Measurements from ENCODE around the gene KLHL36. TPM values are rescaled to one million over a fixed set of nuclear protein-coding genes. Genes with fewer than 3 reads are reported as not detected.

The KLHL36 gene
- polyA plus RNA-seq, 1 of the 3 experiments (the other 2 are of a cell fraction), result 39.8 TPM

DNA sequence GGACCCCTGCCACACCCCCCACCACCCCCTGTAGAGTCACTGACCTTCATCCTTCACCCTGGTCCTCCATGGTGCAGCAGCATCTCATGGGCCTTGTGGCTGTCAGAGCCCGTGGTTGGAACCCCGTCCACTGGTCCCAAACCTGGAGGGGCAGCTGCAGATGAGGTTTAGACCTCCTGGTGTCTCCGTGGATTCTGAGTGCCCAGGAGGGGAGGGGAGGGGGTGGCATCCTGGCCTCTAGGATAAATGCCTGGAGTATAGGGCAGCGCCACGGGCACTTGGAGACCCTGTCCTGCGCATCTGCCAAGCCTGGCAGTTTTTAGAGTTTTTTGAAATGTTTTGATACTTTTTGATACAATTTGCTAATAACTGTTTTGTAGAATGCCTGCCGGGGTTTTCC, 17.5 kb downstream of the KLHL36 start:
- no peak for TF ChIP-seq NFIC (IDR thresholded peaks at IDR 0.05; ENCODE audit: borderline replicate concordance)
- TF ChIP-seq, protein P1, sequence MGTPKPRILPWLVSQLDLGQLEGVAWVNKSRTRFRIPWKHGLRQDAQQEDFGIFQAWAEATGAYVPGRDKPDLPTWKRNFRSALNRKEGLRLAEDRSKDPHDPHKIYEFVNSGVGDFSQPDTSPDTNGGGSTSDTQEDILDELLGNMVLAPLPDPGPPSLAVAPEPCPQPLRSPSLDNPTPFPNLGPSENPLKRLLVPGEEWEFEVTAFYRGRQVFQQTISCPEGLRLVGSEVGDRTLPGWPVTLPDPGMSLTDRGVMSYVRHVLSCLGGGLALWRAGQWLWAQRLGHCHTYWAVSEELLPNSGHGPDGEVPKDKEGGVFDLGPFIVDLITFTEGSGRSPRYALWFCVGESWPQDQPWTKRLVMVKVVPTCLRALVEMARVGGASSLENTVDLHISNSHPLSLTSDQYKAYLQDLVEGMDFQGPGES (IDR thresholded peaks at IDR 0.05; ENCODE audit: low read depth, low read length), result no peak
- TF ChIP-seq RXRA (IDR thresholded peaks at IDR 0.05; ENCODE audit: borderline replicate concordance, low read depth), result no peak
- TF ChIP-seq TCF12 (IDR thresholded peaks at IDR 0.05), result no peak
- no peak for TF ChIP-seq FOXJ3 (CRISPR knock-in tag; IDR thresholded peaks at IDR 0.05)
- TF ChIP-seq TAF1 (IDR thresholded peaks at IDR 0.05; ENCODE audit: borderline replicate concordance, low read depth, low read length), result no peak
- TF ChIP-seq, protein P2, sequence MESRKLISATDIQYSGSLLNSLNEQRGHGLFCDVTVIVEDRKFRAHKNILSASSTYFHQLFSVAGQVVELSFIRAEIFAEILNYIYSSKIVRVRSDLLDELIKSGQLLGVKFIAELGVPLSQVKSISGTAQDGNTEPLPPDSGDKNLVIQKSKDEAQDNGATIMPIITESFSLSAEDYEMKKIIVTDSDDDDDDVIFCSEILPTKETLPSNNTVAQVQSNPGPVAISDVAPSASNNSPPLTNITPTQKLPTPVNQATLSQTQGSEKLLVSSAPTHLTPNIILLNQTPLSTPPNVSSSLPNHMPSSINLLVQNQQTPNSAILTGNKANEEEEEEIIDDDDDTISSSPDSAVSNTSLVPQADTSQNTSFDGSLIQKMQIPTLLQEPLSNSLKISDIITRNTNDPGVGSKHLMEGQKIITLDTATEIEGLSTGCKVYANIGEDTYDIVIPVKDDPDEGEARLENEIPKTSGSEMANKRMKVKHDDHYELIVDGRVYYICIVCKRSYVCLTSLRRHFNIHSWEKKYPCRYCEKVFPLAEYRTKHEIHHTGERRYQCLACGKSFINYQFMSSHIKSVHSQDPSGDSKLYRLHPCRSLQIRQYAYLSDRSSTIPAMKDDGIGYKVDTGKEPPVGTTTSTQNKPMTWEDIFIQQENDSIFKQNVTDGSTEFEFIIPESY (IDR thresholded peaks at IDR 0.05; ENCODE audit: borderline replicate concordance, low read depth), result no peak
- TF ChIP-seq RFX5 (IDR thresholded peaks at IDR 0.05; ENCODE audit: low read length), result no peak
- no peak for TF ChIP-seq MXI1 (IDR thresholded peaks at IDR 0.05; ENCODE audit: low read depth, low read length)
- no peak for TF ChIP-seq SIN3A (IDR thresholded peaks at IDR 0.05; ENCODE audit: borderline replicate concordance, low read depth, low read length)
- TF ChIP-seq JUND (IDR thresholded peaks at IDR 0.05), result no peak
- TF ChIP-seq TEAD4 (IDR thresholded peaks at IDR 0.05; ENCODE audit: borderline replicate concordance, insufficient read depth), result no peak
- TF ChIP-seq, protein P3, sequence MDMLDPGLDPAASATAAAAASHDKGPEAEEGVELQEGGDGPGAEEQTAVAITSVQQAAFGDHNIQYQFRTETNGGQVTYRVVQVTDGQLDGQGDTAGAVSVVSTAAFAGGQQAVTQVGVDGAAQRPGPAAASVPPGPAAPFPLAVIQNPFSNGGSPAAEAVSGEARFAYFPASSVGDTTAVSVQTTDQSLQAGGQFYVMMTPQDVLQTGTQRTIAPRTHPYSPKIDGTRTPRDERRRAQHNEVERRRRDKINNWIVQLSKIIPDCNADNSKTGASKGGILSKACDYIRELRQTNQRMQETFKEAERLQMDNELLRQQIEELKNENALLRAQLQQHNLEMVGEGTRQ (IDR thresholded peaks at IDR 0.05; ENCODE audit: borderline replicate concordance, low read depth, low read length), result no peak
- no peak for TF ChIP-seq EZH2phosphoT487 (IDR thresholded peaks at IDR 0.05; ENCODE audit: borderline replicate concordance, low read depth)
- TF ChIP-seq EP300 (IDR thresholded peaks at IDR 0.05; ENCODE audit: borderline replicate concordance in 1 of 2, low read depth in 1 of 2, low read length in 1 of 2), result no peak
- TF ChIP-seq GATA2 (CRISPR knock-in tag; IDR thresholded peaks at IDR 0.05), result no peak
- Histone ChIP-seq H3K4me1 (ENCODE audit: control insufficient read depth in 1 of 2, insufficient read depth in 2 of 2, low read depth in 1 of 2, low read length in 1 of 2) (peaks cover 0 to 16% of the 10 kb centered on the region in 2 experiments; a peak in 3 of 4 replicates), H4K20me1 (ENCODE audit: insufficient read depth) (0 out of 2 replicates have a peak, but pooled peaks cover 8% of the 10 kb centered on the region), H2AFZ (ENCODE audit: low read depth) (no peak overlapping the region), H3F3A (replicated peaks; ENCODE audit: insufficient read depth) (peaks cover 3% of the 10 kb centered on the region), H3K27ac (ENCODE audit: low read depth in 2 of 2, low read length in 1 of 2) (no peak overlapping the region), H3K36me3 (replicated peaks in 1 of 2; ENCODE audit: control insufficient read depth in 1 of 2, insufficient read depth in 2 of 2, low read length in 1 of 2) (peaks cover 19 to 42% of the 10 kb centered on the region in 2 experiments), H3K79me2 (ENCODE audit: insufficient read depth) (peaks cover 6% of the 10 kb centered on the region), H3K9me2 (no peaks in the 10 kb centered on the region), H3K9me3 (no peaks in the 10 kb centered on the region), H3K4me2 (no peak overlapping the region), H3K4me3 (ENCODE audit: low read depth in 2 of 2, low read length in 1 of 2) (no peak overlapping the region), H3K27me3 (ENCODE audit: insufficient read depth) (no peaks in the 10 kb centered on the region), H3K9ac (no peak overlapping the region)
- 93% methylated on average over 4 of the region's 7 CpGs for WGBS (ENCODE audit: low lambda C conversion rate)
- POLR2A ChIA-PET, result no interaction called here
- no peak for DNase-seq
- CTCF ChIA-PET, result interaction anchor here (0.6 to 3.5 kb wide), 6 partner anchors 10 to 155 kb away, joined by 3 to 20 read pairs (median 6); no protein-coding TSS in a partner anchor

Measured in SK-N-SH (cell line).